NCI-H226 (cell line): ENCODE measurements around the gene HOXC6.
"Not testable (repeated sequence)": the region's sequence is repeated elsewhere in the genome, so short reads cannot be mapped to it uniquely, and the experiment has no call there.

ENCODE experiments used
- DNase-seq: peaks from one replicate; pipeline ENCODE4 v3.0.0-alpha.2; 2015

HOXC6 gene

DNA sequence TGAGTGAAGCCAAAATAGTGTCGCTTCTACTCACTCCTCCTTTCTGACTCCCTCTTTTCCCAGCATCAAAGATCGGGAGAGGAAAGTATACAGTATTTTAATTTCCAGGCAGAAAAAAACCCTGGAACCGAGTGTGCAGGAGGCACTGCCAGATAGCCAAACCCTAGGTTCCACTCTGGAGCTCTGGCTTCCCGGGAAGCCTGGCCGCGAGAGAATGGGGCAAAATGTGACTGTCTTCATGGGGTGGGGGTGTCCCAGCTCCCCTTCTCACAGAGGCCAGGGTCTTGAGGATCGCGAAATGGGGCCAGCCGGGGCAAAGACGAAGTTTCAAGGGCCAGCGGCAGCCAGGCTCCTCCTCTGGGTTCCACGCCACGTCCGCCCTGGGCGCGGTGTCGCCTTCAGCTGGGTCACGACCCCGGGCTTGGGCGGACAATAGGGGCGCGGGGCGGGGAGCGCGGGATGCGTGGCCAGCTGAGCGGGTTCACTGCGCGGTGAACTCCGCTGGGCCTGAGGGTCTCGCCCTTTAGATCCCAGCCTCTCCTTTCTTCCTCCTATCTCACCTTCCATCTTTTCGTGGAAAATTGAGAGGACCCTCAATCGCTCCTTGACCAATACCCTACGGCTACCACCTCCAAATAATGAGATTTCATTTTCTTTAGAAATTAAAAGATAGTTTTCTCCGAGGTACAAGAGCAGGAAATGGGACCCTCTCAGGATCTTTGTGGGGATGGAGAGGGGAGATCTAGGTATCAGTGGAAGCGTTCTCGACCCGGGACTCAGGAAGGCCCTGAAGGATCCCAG lies 32.1 kb downstream of the HOXC6 start:
- DNase-seq: no peak

DNA sequence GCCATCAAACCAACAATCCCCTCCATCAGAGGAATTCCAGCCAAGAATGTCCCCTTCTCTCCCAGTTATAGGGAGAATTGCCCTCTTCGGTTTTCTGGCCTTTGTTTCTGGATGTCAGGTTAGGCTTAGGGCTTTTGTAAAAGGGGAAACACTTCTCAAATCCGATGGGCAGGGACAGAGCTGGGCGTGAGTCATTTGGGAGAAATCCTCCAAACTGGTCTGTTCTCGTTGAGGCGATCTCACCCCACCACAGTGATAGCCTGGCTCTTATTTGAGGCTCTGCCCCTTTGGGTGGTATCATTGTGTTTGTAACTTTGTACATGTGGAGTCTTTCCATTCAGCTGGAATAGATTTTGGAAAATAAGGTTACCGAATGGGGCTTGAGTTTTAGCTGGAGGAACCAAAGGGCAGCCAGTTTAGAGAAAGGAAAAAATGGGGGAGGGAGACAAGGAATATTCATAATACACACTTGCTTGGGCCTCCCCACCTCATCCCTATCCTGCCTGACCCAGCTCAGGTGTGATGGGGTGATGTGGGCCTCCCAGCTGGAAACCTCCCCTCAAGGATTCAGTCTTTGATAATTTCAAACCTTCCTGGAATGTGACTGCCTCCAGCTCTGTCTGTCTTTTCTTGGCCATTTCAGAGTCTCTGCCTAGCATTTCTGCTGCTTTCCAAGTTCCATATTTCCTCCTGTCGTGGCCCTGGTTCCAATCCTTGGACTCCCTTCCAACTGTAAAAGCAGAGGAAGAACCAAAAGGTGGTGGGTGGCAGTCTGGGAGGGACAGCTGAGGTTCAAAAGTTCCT lies 32.9 kb downstream of the HOXC6 start:
- no peak for DNase-seq

DNA sequence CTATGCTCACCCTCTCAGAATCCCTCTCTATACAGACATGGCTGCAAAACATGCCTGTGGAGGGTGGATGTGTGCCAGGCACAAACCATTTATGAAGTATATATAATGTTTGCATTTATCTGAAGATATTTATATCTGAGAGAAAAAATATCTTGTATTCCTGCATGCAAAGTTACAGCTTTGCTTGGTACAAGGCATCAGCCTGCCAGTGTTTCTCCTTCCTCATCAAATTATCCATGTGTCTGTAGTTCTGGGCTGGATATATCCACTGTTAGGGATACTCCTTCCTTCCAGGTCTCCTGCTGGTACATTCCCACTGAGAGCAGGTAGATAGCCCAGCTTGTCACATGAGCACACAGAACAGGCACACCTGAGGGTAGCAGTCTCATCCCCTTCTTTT lies 37.4 kb downstream of the HOXC6 start:
- DNase-seq: no peak

DNA sequence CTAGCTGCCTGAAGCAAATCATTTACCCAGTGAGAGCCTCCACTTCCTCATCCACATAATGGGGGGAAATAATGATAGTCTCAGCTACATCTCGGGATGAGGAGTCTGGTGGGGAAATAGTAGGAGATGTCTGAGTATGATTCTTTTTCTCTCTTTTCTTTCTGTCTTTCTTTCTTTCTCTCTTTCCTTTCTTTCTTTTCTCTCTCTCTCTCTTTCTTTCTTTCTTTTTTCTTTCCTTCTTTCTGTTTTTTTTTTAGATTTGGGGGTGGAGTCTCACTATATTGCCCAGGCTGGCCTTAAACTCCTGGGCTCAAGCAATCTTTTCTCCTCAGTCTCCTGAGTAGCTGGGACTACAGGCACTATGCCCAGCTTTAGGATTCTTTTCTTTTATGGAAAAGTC lies 38.2 kb downstream of the HOXC6 start:
- no peak for DNase-seq

DNA sequence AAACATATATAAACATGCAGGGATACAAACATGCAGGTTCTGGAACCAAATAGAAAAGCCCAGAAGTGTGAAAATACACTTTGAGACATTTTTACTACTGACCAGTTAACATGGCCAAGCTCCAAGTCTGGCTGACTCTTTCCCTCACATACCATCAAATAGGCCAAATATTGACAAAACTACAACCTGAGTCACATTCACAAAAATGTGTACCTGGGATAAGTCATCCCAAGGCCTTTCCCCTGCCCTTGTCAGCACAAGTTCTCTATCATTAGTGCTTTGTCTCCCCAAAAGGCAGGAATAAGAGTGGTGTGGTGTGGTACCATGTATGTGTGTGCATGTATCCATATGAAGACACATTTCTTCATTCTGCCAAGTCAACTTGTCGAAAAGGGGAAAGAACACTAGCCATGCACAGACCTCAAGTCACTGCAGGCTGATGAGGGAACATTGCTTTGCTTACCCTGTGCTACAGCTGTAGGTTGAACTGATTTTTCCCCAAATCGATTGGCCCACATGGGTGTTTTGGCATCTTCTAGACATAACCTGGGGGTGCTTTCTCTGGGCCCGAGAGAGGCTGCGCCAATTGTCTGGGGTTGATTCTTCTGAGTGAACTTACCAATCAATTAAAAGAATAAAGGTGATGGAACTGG lies 40.3 kb downstream of the HOXC6 start:
- no peak for DNase-seq

DNA sequence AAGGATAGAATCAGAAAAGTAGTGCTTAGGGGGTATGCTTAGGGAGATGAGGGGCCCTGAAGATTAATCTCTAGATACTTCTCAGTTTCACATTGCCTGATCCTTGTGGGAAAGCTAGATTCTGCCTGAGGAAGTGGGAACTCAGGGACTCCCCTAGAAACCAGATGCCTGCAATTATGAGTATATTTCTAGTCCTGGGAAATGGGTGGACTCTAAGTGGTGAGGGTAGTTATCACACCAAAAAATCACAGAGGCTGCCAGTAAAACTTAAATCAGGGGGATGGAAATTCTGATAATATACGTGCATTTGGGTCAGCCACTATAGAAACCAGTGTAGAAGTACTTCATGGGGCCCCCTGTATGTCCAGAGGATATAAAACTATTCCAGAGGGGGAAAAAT lies 43.7 kb downstream of the HOXC6 start:
- DNase-seq: no peak

DNA sequence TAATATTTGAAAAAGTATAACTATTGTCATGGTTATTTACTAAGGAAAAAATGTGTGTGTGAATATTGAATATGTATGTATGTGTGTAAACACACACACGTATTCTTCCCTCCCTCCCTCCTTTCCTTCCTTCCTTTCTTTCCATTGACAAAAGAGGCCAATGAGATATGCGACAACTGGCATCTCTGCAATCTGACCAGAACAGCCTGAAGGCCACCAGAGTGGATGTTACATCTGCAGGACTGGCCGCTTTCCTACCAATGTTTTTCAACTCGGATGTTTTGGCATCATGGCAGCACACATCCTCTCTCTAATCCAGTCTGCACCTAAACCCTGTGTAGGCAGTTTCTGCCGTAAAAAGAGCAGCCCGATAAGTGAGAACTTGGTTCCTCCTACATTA lies 46.1 kb downstream of the HOXC6 start:
- DNase-seq: no peak

DNA sequence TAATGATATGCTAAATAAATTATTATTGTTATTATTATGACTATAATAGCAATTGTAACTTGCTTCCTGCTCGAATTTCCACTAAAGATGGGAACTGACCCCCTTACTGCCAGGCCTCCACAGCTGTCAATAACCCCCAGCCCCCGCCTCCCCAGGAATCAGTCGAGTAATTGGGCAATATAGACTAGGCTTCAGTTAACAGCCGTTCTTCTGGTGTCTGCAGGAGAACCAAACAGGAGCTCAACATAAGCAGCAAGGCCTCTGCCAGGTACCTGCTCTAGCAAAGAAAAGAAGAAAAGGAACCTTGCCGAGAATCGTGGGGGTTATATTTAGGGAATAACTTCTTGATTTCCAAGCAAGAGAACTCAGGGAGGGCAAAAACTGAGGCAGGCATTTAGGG lies 47.2 kb downstream of the HOXC6 start:
- DNase-seq: no peak

DNA sequence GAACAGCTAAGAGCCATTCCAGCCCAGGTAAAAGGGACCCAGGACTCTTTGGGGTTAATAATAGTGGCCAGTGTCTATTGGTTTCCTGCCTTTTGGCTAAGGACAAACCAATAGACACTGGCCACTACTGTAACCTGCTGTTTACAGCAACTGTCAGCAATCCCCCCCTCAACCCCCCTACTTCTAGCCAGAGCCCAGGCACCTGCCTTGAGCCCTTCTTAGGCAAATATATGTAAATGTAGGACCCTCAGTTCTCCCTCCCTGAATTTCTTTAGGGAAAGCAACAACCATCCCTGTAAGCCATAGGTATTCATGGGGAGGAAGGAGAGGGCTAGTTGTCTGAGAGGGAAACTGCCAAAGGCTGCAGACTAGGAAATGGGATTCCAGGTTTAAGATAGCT lies 47.7 kb downstream of the HOXC6 start:
- no peak for DNase-seq

DNA sequence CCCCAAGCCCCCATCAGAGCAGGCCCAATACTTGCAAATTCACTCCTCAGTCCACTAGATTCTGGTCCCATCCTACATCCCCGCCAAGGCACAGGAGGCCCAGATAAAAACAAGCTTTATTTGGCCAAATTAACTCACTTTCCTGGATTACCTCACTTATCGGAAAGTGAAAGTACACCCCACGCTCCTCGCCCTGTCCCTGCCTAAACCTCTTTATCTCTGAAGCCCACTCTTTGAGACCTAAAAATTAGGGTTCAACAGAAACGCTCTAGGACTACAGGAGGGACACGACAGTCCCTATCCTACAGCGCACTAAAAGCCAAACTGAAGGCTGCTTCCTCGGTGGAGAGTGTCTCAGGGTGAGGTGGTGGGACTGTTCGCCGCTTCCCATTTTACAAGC lies 49.6 kb downstream of the HOXC6 start:
- DNase-seq: not testable (repeated sequence)

DNA sequence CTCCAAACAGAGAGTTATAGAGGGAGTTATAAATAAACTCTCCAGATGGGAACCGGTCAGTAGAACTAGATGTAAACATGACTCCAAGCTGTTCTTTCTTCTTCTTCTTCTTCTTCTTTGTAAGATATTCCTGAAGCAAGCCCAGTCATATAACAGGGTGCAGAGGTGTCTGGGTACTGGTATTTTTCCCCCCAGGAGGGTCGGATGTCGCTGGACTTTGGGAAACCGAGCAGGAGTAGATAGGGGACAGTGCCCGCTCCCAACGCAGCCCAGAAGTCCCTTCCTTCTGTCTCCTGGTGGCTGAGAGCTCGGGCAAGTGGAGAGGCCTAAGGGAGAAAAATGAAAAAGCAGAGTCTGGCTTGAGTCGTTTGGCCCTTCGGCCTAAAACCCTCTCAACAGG lies 50.9 kb downstream of the HOXC6 start:
- not testable (repeated sequence) for DNase-seq
